ENCODE data around the gene SMIM28. TPM values are rescaled to one million over a fixed set of nuclear protein-coding genes. Genes with fewer than 3 reads are reported as not detected.

SMIM28 gene
- total and polyA plus RNA-seq, 9 of the 15 experiments (the other 6 are each of a cell fraction or from before 2014, with no cell fraction given) = not detected

DNA sequence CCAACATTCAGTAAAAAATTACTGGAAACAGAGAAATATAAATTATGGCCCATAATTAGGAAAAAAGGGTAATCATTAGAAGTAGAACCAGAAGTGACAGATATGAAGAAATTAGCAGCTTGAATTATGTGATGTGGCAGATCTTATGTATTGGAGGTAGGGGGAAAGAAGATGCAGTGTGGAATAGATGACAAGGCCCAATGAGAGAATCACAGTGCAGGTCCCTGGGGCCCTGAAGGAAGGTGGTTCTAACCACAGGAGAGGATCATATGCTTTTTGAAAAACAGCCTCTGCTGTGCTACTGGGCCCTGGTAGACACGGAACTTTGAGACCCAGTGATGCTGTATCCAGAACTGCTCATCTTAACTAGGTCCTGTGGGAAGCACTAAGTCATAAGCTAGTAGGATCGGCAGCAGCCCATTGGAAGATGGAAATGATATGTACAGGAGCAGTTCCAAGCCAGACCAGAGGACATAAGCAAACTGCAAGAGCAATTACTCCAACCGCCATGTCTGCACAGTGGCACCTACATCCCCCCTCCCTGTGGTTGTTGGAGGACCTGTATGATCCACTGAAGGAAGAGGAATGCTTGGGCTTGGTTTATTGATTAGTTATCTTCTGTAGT lies 40.5 kb downstream of the SMIM28 start:
- ChIA-PET CTCF (ENCODE audit: low intra/inter-chr PET ratio) (no interaction called here), POLR2A (no interaction called here)
- Histone ChIP-seq H3K79me2 (ENCODE audit: control insufficient read depth, insufficient read depth, low read length) (no peaks in the 10 kb centered on the region), H4K20me1 (replicated peaks; ENCODE audit: control insufficient read depth, insufficient read depth, low read length) (no peaks in the 10 kb centered on the region), H3K27me3 (ENCODE audit: control insufficient read depth in 2 of 2, insufficient read depth in 2 of 2, low read length in 2 of 2) (peaks cover 2 to 17% of the 10 kb centered on the region in 2 experiments; a peak in 3 of 5 replicates), H2AFZ (ENCODE audit: low read depth, low read length) (no peak overlapping the region), H3K27ac (ENCODE audit: extremely low read depth, low read depth, low read length) (no peak overlapping the region), H3K4me2 (ENCODE audit: insufficient read depth, low read length) (no peak overlapping the region), H3K9me1 (ENCODE audit: control insufficient read depth, insufficient read depth, low read length) (no peaks in the 10 kb centered on the region), H3K36me3 (ENCODE audit: control insufficient read depth, insufficient read depth, low read length) (peaks cover 6% of the 10 kb centered on the region; the same call in 2 of the 3 replicates), H3K4me1 (replicated peaks in 1 of 2; ENCODE audit: control insufficient read depth in 2 of 2, insufficient read depth in 2 of 2, low read length in 2 of 2) (no peaks in the 10 kb centered on the region), H3K9ac (ENCODE audit: insufficient read depth in 1 of 2, low read depth in 2 of 2, low read length in 2 of 2) (no peak overlapping the region), H3K9me3 (replicated peaks; ENCODE audit: control insufficient read depth, insufficient read depth, low read depth, low read length) (no peaks in the 10 kb centered on the region), H3K4me3 (no peak overlapping the region)
- DNase-seq (ENCODE audit: extremely low read depth in 1 of 4, low spot score in 3 of 4) (no peak), ATAC-seq (no peak), FAIRE-seq (no peak)
- in situ Hi-C loops (cut with MboI) (no loop called here), intact Hi-C loops (cut with micrococcal nuclease) (no loop called here)
- BruUV-seq (replicated peaks) = no TSS peak
- WGBS (ENCODE audit: insufficient coverage, low coverage, missing lambda C conversion rate) = 1% methylated on average over 3 of the region's 3 CpGs
- TF ChIP-seq, protein P1, sequence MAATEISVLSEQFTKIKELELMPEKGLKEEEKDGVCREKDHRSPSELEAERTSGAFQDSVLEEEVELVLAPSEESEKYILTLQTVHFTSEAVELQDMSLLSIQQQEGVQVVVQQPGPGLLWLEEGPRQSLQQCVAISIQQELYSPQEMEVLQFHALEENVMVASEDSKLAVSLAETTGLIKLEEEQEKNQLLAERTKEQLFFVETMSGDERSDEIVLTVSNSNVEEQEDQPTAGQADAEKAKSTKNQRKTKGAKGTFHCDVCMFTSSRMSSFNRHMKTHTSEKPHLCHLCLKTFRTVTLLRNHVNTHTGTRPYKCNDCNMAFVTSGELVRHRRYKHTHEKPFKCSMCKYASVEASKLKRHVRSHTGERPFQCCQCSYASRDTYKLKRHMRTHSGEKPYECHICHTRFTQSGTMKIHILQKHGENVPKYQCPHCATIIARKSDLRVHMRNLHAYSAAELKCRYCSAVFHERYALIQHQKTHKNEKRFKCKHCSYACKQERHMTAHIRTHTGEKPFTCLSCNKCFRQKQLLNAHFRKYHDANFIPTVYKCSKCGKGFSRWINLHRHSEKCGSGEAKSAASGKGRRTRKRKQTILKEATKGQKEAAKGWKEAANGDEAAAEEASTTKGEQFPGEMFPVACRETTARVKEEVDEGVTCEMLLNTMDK (IDR thresholded peaks at IDR 0.05; ENCODE audit: borderline replicate concordance, insufficient read depth, low read depth, low read length, poor library complexity, severe bottlenecking) = no peak
- no peak for TF ChIP-seq HDAC8 (tag; IDR thresholded peaks at IDR 0.05)
- no peak for TF ChIP-seq ZNF76 (CRISPR knock-in tag; IDR thresholded peaks at IDR 0.05; ENCODE audit: borderline replicate concordance)
- no peak for TF ChIP-seq THRAP3 (IDR thresholded peaks at IDR 0.05; ENCODE audit: borderline replicate concordance)
- no peak for TF ChIP-seq SMARCB1 (IDR thresholded peaks at IDR 0.05; ENCODE audit: insufficient read length, low read depth)
- TF ChIP-seq NR2C1 (IDR thresholded peaks at IDR 0.05) = no peak
- TF ChIP-seq NR2C1 (tag; IDR thresholded peaks at IDR 0.05) = no peak
- no peak for TF ChIP-seq ZNF121 (CRISPR knock-in tag; conservative IDR thresholded peaks at IDR 0.05)
- TF ChIP-seq U2AF2 (optimal IDR thresholded peaks at IDR 0.05; ENCODE audit: low read depth, low read length) = no peak
- TF ChIP-seq TEAD1 (CRISPR knock-in tag; IDR thresholded peaks at IDR 0.05) = no peak
- no peak for TF ChIP-seq PML (IDR thresholded peaks at IDR 0.05; ENCODE audit: low read length)
- TF ChIP-seq, protein P2, sequence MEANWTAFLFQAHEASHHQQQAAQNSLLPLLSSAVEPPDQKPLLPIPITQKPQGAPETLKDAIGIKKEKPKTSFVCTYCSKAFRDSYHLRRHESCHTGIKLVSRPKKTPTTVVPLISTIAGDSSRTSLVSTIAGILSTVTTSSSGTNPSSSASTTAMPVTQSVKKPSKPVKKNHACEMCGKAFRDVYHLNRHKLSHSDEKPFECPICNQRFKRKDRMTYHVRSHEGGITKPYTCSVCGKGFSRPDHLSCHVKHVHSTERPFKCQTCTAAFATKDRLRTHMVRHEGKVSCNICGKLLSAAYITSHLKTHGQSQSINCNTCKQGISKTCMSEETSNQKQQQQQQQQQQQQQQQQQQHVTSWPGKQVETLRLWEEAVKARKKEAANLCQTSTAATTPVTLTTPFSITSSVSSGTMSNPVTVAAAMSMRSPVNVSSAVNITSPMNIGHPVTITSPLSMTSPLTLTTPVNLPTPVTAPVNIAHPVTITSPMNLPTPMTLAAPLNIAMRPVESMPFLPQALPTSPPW (CRISPR knock-in tag; IDR thresholded peaks at IDR 0.05) = no peak
- no peak for TF ChIP-seq MAFF (IDR thresholded peaks at IDR 0.05; ENCODE audit: low read length)
- TF ChIP-seq HOXB6 (CRISPR knock-in tag; IDR thresholded peaks at IDR 0.05; ENCODE audit: borderline replicate concordance) = no peak
- TF ChIP-seq SIN3A (IDR thresholded peaks at IDR 0.05; ENCODE audit: borderline replicate concordance in 2 of 2, control insufficient read depth in 1 of 2, low read depth in 2 of 2, low read length in 2 of 2) = no peak
- TF ChIP-seq GTF2F1 (IDR thresholded peaks at IDR 0.05; ENCODE audit: low read depth, low read length) = no peak
